Activated CD8-positive, alpha-beta memory T cell treated with anti-CD3 and anti-CD28 coated beads for 36 hours (primary cell): ENCODE measurements around the gene CBY2. TPM values are rescaled to one million over a fixed set of nuclear protein-coding genes. Genes with fewer than 3 reads are reported as not detected.
"Not testable (repeated sequence)": the region's sequence is repeated elsewhere in the genome, so short reads cannot be mapped to it uniquely, and the experiment has no call there.

ENCODE experiments used
- CTCF ChIA-PET: fragments of 350-600 bp; sonication (Branson Sonifier 250); formaldehyde crosslinking; loops from one replicate; lab custom pipeline; 2021; ENCODE audit warnings: antibody characterized with exemption; lab: Charles Lee
- POLR2A ChIA-PET: fragments of 350-600 bp; sonication (Branson Sonifier 250); formaldehyde crosslinking; loops from one replicate; lab custom pipeline; 2021; ENCODE audit warnings: antibody characterized with exemption; lab: Charles Lee
- total RNA-seq, 2 experiments: library from RNA; stranded (reverse); gene quantifications; one replicate each; pipeline ENCODE4 v1.2.3, GENCODE V29; 2021

CBY2 gene
- total RNA-seq, 2 experiments from 2014 or later: not detected

- ChIA-PET CTCF (no interaction called here), POLR2A (no interaction called here)
Observed at GRCh38 chr13:45731455-45731854, 29.3 kb downstream of the CBY2 start.

DNA sequence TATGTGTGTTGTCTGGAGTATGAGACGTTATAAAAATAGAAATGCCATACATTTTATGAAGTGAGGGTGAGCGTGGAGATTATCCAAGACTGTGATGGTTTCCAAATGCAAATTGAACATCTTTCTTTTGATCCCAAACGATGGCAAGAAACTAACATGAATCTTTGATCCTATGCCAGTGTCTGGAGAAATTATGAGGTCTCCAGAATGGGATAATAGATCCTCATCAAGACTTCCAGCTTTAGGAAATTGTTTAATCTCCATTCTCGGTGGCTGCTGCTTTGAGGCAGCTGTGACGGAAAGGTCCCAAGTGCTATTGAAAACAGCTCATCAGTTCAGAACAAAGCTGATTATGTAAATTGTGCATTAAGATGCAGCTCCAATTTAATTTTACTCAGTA is 30.8 kb downstream of the CBY2 start:
- CTCF ChIA-PET: no interaction called here
- POLR2A ChIA-PET: no interaction called here

GRCh38 chr13:45733361-45733760 is 31.2 kb downstream of the CBY2 start:
- ChIA-PET CTCF (no interaction called here), POLR2A (no interaction called here)

GRCh38 chr13:45737571-45738017 is 35.5 kb downstream of the CBY2 start:
- ChIA-PET POLR2A (no interaction called here), CTCF (interaction anchor here (1.2 kb wide), 1 partner anchor 114 kb away, joined by 3 read pairs; no protein-coding TSS in a partner anchor)

DNA sequence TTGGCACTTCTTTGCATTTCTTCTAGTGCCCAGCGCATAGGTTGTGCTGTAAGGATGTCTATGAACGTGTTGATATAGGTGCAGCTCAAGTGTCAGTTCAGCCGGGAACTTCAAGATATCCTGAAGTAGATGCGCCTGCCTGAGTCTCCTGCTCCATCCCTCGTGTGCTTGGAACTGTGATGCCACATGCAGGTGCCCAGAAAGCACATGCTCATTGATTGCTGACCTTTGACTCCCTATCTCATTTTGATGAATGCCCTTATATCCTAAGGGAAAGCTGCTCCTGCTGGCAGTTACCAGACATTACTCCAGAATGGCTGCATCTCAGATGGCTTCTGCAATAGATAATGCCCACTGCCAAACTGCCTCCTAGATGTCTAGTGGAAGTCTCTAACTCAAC is 40.9 kb downstream of the CBY2 start:
- CTCF ChIA-PET: no interaction called here
- POLR2A ChIA-PET: interaction anchor here (0.6 kb wide), 1 partner anchor 26 kb away, joined by 5 read pairs; no protein-coding TSS in a partner anchor

GRCh38 chr13:45744979-45745378 is 42.9 kb downstream of the CBY2 start:
- POLR2A ChIA-PET: no interaction called here

DNA sequence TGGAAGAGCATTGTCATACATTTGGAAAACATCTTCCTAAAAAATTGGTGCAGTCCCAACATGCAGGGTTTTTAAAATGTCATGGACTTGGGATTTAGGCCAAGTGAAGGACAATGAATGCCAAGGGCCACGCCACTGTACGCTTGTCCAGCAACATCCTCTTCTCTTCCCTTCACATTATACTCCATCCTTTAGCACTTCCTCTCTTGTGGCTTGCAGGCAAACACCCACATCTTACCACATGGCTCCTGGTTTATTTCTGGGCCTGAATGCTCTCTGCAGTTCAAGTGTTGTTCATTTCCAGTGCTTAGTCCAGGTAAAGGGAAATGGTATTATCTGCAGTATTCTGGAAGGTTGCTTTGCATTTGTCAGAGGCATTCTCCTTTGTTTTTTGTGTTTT is 45.0 kb downstream of the CBY2 start:
- ChIA-PET POLR2A (no interaction called here), CTCF (no interaction called here)

More at GRCh38 chr13:45744979-45745378, 42.9 kb downstream of the CBY2 start:
- CTCF ChIA-PET: no interaction called here

GRCh38 chr13:45748941-45749759 is 47.0 kb downstream of the CBY2 start:
- POLR2A ChIA-PET: no interaction called here
- CTCF ChIA-PET: interaction anchor here (0.9 kb wide), 1 partner anchor 9 kb away, joined by 3 read pairs; no protein-coding TSS in a partner anchor

DNA sequence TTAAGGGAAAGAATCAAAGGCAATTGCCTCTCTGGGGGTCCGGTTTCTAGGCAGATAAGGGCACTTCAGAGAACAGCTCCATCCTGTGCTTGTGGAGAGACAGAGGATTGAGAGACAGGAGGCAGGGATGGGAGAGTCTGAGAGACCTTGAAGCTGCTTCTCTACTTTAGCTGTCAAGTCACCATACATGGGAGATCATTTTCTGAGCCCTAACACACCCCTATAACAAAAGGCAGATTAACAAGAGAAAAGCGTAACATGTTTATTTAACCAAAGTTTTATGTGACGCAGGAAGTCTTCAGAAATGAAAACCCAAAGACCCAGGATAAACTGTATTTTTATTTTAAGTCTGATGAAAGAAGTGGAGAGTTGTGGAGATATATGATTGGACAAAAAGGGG is 48.4 kb downstream of the CBY2 start:
- ChIA-PET CTCF (no interaction called here), POLR2A (no interaction called here)

- ChIA-PET POLR2A (no interaction called here), CTCF (no interaction called here)
Observed at GRCh38 chr13:45751885-45752284, 49.8 kb downstream of the CBY2 start.

DNA sequence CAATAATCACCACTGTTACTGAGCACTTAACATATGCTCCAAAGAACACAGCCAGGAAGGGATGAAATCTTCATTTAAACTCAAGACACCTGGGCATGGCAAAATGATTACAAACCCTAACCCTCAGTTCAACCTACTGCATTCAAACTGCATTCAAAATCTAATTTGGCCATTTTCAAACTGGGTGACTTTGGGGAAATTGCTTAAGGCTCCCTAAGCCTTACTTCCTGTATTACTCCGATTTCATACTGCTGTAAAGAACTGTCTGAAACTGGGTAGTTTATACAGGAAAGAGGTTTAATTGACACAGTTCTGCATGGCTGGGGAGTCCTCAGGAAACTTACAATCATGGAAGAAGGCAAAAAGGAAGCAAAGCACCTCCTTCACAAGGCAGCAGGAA is 50.4 kb downstream of the CBY2 start:
- POLR2A ChIA-PET: no interaction called here
- CTCF ChIA-PET: no interaction called here

GRCh38 chr13:45756498-45756897 is 54.4 kb downstream of the CBY2 start:
- CTCF ChIA-PET: interaction anchor here (0.6 kb wide), 1 partner anchor 16 kb away, joined by 3 read pairs; no protein-coding TSS in a partner anchor
- POLR2A ChIA-PET: not testable (repeated sequence)

DNA sequence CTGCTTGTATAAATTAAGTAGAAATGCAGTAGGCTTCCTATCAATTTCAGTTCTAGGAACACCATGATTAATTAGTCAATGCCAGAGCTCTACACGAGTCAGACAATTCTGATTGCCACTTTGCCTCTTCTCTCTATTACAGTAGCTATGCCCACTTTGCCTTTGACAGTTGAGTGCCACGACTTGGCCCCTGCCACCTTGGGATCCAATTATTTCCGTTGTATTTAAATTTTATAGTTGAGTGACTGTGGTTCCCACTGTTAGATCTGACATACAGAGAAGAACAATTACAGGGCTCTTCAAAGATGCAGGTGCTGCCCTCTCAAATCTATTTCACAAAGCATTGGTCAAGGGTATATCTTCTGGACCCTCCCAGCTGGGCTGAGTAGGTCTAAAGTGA is 55.5 kb downstream of the CBY2 start:
- CTCF ChIA-PET, POLR2A ChIA-PET: not testable (repeated sequence)

GRCh38 chr13:45763419-45763818 is 61.3 kb downstream of the CBY2 start:
- POLR2A ChIA-PET: no interaction called here
- CTCF ChIA-PET: interaction anchor here (0.6 to 0.7 kb wide), 2 partner anchors 20 to 405 kb away, joined by 3 read pairs; no protein-coding TSS in a partner anchor

Other genes with a start within 250 kb of the CBY2 start
- 10 to 100 TPM; 16.3 to 18.4 TPM for gene COG3, start 237.4 kb upstream of the CBY2 start, total RNA-seq
- gene ERICH6B, start 86.6 kb upstream of the CBY2 start, total RNA-seq: not detected
- gene SIAH3, start 149.4 kb downstream of the CBY2 start, total RNA-seq: under 1 TPM; 0.06 to 0.10 TPM